Hindlimb muscle (tissue), 1 donor: Measurements from ENCODE around the gene CADM3. TPM values are rescaled to one million over a fixed set of nuclear protein-coding genes. Genes with fewer than 3 reads are reported as not detected.

Source experiments
- DNase-seq: peaks from one replicate; pipeline ENCODE4 v3.0.0-alpha.2; 2013
- polyA plus RNA-seq: library from polyadenylated mRNA; unstranded; fragments of 120-200 nt; gene quantifications from one replicate; pipeline ENCODE4 v1.2.1, GENCODE V29; 2013; ENCODE audit not compliant: insufficient read length

CADM3 gene
- 0.92 TPM for polyA plus RNA-seq

- no peak for DNase-seq
These were observed at the start of gene CADM3 for GRCh38 chr1:159171254-159171687. CADM3 (plus strand) TSS chr1:159171615; CDS start chr1:159171766, 151 bp downstream.

GRCh38 chr1:159122005-159122621, 49.3 kb upstream of the CADM3 start:
- no peak for DNase-seq

GRCh38 chr1:159123587-159123986, 47.8 kb upstream of the CADM3 start:
- no peak for DNase-seq

- peak; percentile 25 for DNase-seq
These were observed 39.0 kb upstream of the CADM3 start for GRCh38 chr1:159132271-159132881.

GRCh38 chr1:159140474-159140873, 30.9 kb upstream of the CADM3 start:
- no peak for DNase-seq

- DNase-seq = no peak
These were observed 29.6 kb upstream of the CADM3 start for GRCh38 chr1:159141584-159142390.

- no peak for DNase-seq
These were observed 29.1 kb upstream of the CADM3 start for GRCh38 chr1:159142391-159142663.

GRCh38 chr1:159142726-159143510, 28.5 kb upstream of the CADM3 start:
- no peak for DNase-seq

- no peak for DNase-seq
These were observed 26.8 kb upstream of the CADM3 start for GRCh38 chr1:159144571-159144970.

GRCh38 chr1:159146980-159147379, 24.4 kb upstream of the CADM3 start:
- DNase-seq = no peak

- no peak for DNase-seq
These were observed 19.4 kb upstream of the CADM3 start for GRCh38 chr1:159152031-159152430.

- DNase-seq = peak; percentile 82
These were observed 10.3 kb upstream of the CADM3 start for GRCh38 chr1:159161001-159161718.

GRCh38 chr1:159161719-159162026, 9.7 kb upstream of the CADM3 start:
- DNase-seq = no peak

GRCh38 chr1:159162516-159163265, 8.7 kb upstream of the CADM3 start:
- no peak for DNase-seq

- no peak for DNase-seq
These were observed 7.7 kb upstream of the CADM3 start for GRCh38 chr1:159163614-159164228.

- no peak for DNase-seq
These were observed 3.4 kb upstream of the CADM3 start for GRCh38 chr1:159168043-159168442.

- no peak for DNase-seq
These were observed 776 bp upstream of the CADM3 start for GRCh38 chr1:159170639-159171038.

- no peak for DNase-seq
These were observed 480 bp downstream of the CADM3 start for GRCh38 chr1:159171688-159172501.

- no peak for DNase-seq
These were observed 1.3 kb downstream of the CADM3 start for GRCh38 chr1:159172614-159173291.

GRCh38 chr1:159173320-159173719, 1.9 kb downstream of the CADM3 start:
- no peak for DNase-seq
